ENCODE data around the gene CD22.

GRCh38 chr19:35309481-35310279, 19.3 kb upstream of the CD22 start:
- TF ChIP-seq CTCF (IDR thresholded peaks at IDR 0.05) (no peak), POLR2A (IDR thresholded peaks at IDR 0.05) (no peak)
